ENCODE measurements around the gene CARMIL3. TPM values are rescaled to one million over a fixed set of nuclear protein-coding genes. Genes with fewer than 3 reads are reported as not detected.

Gene CARMIL3
- total RNA-seq, 1 donor from 2014 or later = 0.34 TPM

GRCh38 chr14:24063263-24063836 is 11.5 kb downstream of the CARMIL3 start:
- Mint-ChIP-seq H3K27me3 (ENCODE audit: low read depth, unreplicated experiment) (peaks cover 69% of the 10 kb centered on the region), H3K4me1 (ENCODE audit: low read depth, unreplicated experiment) (no peaks in the 10 kb centered on the region), H3K27ac (ENCODE audit: unreplicated experiment) (no peak overlapping the region), H3K36me3 (ENCODE audit: low read depth, unreplicated experiment) (no peaks in the 10 kb centered on the region), H3K4me3 (ENCODE audit: unreplicated experiment) (no peak overlapping the region), H3K9me3 (ENCODE audit: unreplicated experiment) (no peaks in the 10 kb centered on the region)
- no peaks in the 10 kb centered on the region for H4K20me1 ChIP-seq (ENCODE audit: insufficient read depth, low read length)
- H3K9ac ChIP-seq (ENCODE audit: low read length) = no peak overlapping the region
- no peaks in the 10 kb centered on the region for H3K4me1 ChIP-seq (ENCODE audit: insufficient read depth, low read length)
- H2AFZ ChIP-seq (ENCODE audit: low read depth, low read length) = no peak overlapping the region
- no peaks in the 10 kb centered on the region for H3K79me2 ChIP-seq (ENCODE audit: insufficient read depth, low read length)
- no peak for FAIRE-seq
- TF ChIP-seq CTCF (IDR thresholded peaks at IDR 0.05; ENCODE audit: insufficient read depth, low read depth, low read length) = no peak
- TF ChIP-seq EZH2 (IDR thresholded peaks at IDR 0.05; ENCODE audit: insufficient read depth, low read length) = no peak
- no peaks in the 10 kb centered on the region for H3K27me3 ChIP-seq (ENCODE audit: insufficient read depth, low read length)
- no peaks in the 10 kb centered on the region for H3K9me3 ChIP-seq (ENCODE audit: insufficient read depth, low read depth, low read length)
- no peaks in the 10 kb centered on the region for H3K36me3 ChIP-seq (ENCODE audit: insufficient read depth, low read length)
- DNase-seq (ENCODE audit: low read depth) = no peak
- no peak overlapping the region for H3K4me3 ChIP-seq (ENCODE audit: insufficient read depth, low read depth, low read length)
- H3K27ac ChIP-seq (ENCODE audit: low read depth, low read length) = no peak overlapping the region
- H3K4me2 ChIP-seq (ENCODE audit: low read length) = no peak overlapping the region

GRCh38 chr14:24064091-24064795 is 12.4 kb downstream of the CARMIL3 start:
- H3K4me1 Mint-ChIP-seq (ENCODE audit: low read depth, unreplicated experiment) = no peaks in the 10 kb centered on the region
- H3K4me3 Mint-ChIP-seq (ENCODE audit: unreplicated experiment) = no peak overlapping the region

More at GRCh38 chr14:24064091-24064795, 12.4 kb downstream of the CARMIL3 start:
- Histone ChIP-seq H3K4me3 (ENCODE audit: insufficient read depth, low read depth, low read length) (no peak overlapping the region), H4K20me1 (ENCODE audit: insufficient read depth, low read length) (no peaks in the 10 kb centered on the region), H3K79me2 (ENCODE audit: insufficient read depth, low read length) (no peaks in the 10 kb centered on the region), H3K36me3 (ENCODE audit: insufficient read depth, low read length) (no peaks in the 10 kb centered on the region), H3K27ac (ENCODE audit: low read depth, low read length) (no peak overlapping the region), H3K9ac (ENCODE audit: low read length) (no peak overlapping the region), H3K4me2 (ENCODE audit: low read length) (no peak overlapping the region), H3K9me3 (ENCODE audit: insufficient read depth, low read depth, low read length) (no peaks in the 10 kb centered on the region), H3K4me1 (ENCODE audit: insufficient read depth, low read length) (no peaks in the 10 kb centered on the region), H2AFZ (ENCODE audit: low read depth, low read length) (no peak overlapping the region), H3K27me3 (ENCODE audit: insufficient read depth, low read length) (no peaks in the 10 kb centered on the region)
- DNase-seq (ENCODE audit: low read depth) = no peak
- no peak overlapping the region for H3K27ac Mint-ChIP-seq (ENCODE audit: unreplicated experiment)
- H3K36me3 Mint-ChIP-seq (ENCODE audit: low read depth, unreplicated experiment) = no peaks in the 10 kb centered on the region
- peaks cover 72% of the 10 kb centered on the region for H3K27me3 Mint-ChIP-seq (ENCODE audit: low read depth, unreplicated experiment)
- FAIRE-seq = no peak
- TF ChIP-seq EZH2 (IDR thresholded peaks at IDR 0.05; ENCODE audit: insufficient read depth, low read length) (no peak), CTCF (IDR thresholded peaks at IDR 0.05; ENCODE audit: insufficient read depth, low read depth, low read length) (no peak)
- H3K9me3 Mint-ChIP-seq (ENCODE audit: unreplicated experiment) = no peaks in the 10 kb centered on the region

Data from astrocyte (in vitro differentiated cells and primary cell).